Measurements from ENCODE around the gene GPR180.
"Not testable (repeated sequence)": the region's sequence is repeated elsewhere in the genome, so short reads cannot be mapped to it uniquely, and the experiment has no call there.

Gene GPR180

DNA sequence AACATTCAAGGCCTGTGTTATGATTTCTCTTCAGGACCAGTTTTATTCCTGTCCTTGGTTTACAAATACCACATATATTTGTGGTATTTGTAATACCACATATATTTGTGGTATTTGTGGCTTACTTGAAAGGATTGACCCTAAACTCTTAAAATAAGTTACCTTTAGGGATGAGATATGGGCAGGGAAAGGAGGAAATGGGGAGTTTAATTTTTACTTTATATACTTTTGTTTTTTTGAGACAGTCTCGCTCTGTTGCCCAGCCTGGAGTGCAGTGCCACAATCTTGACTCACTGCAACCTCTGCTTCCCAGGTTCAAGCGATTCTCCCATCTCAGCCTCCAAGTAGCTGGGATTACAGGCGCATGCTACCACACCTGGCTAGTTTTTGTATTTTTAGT is 3.4 kb upstream of the GPR180 start:
- no peak for DNase-seq

DNA sequence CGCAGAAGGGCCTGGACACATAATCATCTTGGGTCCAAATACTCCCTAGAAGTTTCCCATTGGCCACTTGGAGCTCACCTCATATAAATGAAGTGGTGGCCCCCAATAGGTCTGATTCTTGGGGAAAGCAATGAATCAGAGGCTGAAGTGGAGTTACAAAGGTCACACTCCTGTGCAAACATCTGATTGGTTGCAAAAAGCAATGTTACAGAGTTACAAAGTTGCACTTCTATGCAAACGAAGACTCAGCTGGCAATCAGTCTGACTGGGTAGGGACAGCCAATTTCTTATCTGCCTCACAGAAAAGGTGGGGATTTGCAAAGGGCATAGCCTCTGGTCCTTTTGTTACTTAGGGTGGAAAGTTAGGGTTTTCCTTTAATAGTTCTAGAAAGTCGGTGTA is 1.8 kb upstream of the GPR180 start:
- no peak for DNase-seq

DNA sequence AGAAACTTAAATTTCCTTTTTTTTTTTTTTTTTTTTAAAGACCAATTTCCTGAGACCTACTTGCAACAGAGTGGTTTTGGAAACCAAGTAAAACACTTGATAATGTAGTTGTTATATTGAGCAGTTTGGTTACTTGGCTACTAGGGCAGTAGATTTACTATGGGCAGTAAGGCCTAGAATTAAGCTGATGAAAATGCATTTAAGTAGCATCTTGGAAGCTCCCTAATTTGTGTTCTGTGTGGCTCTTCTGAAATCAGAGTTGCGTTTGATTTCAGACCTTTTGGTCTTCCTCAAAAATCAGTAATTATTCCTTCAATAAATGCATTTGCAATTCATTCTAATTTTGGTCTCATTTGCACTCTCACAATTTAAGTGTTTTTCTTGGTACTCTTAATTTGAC is 810 bp downstream of the GPR180 start:
- DNase-seq = no peak

DNA sequence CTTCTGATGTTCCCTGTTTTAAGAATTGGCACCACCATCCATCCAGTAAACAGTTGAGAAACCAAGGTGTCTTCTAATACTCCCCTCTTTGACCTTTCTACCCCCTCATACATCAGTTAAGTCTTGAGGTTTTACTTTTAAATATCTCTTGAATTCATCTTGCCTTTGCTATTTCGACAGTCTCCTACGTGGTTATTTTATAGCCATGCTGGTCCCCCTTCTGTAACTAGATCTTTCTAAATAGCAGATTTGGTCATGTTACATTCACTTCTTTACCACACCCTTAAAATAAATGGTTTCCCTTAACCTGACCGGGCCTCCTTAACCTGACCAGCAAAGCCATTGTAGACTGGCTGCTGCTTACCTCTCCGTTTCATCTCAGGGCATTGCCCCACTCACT is 5.4 kb downstream of the GPR180 start:
- no peak for DNase-seq

DNA sequence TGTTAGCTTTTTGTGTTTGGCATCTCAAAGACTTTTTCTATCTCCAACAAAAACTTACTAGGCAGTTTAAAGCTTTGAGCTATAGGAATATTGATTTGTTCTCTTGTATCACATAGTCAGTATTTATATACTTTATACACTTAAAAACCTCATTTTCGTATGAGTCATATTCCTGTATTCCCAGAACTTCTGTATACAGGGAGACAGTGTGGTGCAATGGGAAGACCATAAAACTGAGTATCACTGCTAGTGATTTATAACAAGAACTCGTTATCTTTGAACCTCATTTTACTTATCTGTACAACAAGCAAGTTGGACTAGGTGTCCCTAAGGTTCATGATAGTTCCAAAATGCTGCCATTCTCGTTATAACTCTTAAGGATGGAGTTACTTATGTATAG is 6.3 kb downstream of the GPR180 start:
- no peak for DNase-seq

DNA sequence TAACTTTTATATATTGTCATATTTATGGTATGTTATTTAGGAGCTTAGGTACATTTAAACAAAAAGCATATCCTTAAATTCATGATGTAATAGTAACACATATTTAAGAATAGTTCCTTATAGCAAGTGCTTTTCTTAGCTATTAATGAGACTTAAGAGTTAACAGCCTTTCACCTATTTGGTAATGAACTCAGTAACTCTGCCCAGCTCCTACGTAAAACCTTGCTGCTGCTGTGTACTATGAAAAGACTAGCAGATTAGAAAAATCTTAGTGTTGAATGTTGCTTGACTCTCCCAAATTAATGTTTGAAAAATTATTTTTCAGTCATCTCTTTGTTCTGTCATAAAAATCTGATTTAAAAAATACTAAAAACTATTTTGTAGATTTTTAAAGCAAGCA is 6.9 kb downstream of the GPR180 start:
- no peak for DNase-seq

DNA sequence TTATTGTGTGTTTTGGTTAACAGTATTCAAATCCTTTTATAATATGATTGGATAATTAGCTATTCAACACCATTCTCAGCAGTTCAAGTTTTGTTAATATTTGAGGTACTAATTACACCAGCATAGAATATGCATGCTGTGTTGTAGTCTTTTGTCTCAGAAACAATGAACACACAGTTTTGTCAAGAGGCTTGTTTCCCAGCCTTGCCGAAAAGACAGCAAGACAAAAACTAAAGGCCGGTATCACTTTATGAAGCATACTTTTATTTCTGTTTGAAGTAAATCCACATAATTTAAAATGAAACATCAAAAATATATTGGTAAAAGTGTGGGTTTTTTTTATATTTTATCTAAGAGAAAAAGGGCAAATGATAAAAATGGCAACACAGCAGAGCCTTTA is 7.5 kb downstream of the GPR180 start:
- DNase-seq = no peak

DNA sequence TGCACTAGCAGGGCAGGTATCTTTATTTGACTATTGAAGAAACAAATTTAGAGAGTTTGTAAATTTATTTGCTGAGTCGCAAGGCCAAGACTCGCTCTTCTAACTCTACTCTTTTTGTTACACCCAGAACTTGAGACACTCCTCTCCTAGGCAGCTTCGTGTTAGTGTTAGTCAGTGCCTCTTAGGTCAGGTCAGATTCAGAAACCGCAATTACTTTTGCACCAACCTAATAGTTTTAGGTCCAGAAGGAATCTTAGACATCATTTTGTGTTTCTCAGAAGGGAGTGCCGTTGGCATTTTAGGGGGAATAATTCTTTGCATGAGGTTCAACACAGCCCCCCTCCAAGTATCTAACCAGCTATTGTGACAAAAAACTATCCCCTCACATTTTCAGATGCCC is 8.8 kb downstream of the GPR180 start:
- no peak for DNase-seq

DNA sequence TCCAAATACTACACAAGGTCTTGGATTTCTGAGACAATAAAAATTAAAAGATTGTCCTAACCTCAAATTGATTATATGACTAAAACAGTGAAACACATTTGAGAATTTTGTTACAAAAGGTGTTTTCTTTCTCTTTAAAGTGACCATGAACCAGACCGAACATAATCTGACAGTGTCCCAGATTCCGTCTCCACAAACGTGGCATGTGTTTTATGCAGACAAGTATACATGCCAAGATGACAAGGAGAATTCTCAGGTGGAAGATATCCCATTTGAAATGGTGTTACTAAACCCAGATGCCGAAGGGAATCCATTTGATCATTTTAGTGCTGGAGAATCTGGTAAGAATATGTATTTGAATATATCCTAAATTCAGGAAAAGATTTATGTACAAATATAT is 10.4 kb downstream of the GPR180 start:
- no peak for DNase-seq

DNA sequence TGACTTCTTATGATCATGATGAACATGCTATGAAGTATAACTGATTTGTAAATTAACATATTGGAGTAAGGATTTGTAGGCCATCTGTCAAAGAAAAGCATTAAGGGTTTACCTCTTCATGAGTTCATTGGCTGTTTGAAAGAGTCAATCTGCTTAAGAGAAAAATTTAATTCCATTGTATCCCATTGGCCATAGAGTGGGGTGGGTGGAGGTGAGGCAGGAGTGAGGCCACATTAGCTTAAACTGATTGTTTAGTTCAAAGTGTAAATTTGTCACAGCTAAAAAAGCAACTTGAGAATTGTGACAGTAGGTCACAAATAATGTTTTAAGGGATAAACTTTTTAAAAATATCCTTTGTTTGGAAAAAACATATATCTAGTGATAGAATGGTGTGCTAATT is 11.4 kb downstream of the GPR180 start:
- no peak for DNase-seq

DNA sequence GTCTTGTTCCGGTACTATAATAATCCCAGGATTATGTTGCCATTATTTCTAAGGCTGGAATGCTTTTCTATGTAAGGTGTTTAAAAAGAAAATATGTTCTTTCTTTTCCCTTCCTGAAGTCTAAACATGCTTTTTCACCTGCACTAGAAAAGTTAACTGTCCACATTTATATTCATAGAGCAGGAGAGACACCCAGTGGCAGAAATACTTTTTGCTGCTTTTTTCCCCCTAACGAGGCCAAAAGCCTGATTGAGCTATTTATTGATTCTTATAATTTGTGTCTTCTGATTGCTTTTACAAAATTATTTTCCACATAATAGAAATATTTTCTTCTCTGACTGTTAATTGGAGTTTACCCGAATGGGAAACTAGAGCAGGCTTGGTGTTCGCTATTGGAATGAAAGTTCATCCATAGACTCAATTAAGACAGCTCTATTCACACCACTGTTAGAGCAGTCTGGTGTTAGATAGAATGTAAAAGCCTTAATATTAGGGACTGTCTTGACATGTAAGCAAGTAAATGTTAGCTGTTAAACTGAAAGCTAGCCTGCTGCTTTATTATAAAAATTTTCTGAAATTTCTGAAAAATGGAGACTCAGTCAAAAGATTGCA is 15.8 kb downstream of the GPR180 start:
- DNase-seq = peak; percentile 58

DNA sequence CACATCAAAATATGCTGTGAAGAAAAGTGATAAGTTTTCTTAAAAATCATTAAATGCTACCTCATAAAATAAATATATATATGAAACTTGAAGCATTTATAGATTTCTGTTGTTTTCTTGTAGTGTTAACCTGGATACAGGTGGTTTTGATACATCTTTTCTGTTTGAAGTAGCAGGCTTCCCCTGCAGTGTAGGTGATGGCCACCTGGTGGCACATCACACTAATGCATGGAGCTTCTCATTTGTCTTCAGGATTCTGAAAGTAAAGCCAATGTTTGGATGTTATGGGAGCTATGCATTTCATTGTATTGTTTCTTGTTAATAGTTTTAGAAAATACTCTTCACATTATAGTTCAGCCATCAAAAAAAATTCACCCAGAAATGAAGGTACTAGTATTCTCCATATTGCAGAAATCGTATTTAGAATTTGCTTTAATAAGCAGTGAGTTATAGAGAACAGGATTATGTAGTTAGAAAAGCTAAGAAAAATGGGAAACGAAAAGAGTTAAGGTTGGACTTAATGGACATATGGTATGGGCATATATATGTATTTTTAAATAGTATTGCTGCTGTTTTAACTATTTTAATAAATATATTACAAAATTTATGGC is 18.7 kb downstream of the GPR180 start:
- peak; percentile 12 for DNase-seq

DNA sequence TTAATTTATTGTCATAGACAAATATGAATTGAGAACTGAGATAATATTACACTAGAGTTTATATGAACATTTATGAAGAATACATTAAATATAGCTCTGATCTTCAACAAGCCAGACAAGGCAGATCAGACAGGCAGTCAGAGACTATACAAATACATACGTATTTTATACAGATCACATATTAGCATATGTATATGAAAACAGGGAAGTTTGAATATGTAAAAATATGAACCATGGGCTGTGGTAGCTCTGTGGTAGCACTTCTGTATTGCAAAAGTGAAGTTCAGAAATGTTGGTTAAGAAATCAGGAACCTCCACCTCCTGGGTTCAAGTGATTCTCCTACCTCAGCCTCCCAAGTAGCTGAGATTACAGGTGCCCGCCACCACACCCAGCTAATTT is 20.7 kb downstream of the GPR180 start:
- no peak for DNase-seq

DNA sequence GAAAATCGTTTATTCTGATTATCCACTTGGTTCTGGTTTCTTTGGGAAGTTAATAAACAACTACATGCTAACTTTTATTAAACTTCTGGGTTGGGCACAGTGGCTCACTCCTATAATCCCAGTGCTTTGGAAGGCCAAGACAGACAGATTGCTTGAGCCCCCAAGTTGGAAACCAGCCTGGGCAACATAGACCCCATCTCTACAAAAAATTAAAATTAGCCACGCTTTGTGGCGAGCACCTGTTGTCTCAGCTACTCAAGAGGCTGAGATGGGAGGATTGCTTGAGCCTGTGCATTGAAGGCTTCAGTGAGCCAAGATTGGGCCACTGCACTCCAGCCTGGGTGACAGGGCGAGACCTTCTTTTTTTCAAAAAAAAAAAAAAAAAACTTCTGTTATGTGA is 21.7 kb downstream of the GPR180 start:
- no peak for DNase-seq

DNA sequence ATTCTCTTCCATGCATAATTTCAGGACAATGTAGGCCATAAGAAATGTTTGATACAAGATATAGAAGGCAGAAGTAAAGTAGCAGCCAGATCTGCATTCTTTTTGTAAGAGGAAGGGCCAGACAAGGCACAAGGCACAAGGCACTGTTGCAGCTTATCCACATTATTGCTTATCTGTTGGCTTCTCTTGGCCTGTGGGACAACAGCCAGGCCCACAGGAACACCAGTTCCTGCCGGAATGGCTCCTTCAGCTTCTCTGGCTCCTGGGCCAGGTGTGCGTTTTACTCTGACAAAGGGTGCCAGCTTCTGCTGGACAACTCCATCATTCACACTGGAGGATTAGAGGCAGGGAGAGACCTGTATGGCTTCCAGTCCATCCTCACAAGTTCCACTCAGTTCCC is 29.2 kb downstream of the GPR180 start:
- DNase-seq = no peak

DNA sequence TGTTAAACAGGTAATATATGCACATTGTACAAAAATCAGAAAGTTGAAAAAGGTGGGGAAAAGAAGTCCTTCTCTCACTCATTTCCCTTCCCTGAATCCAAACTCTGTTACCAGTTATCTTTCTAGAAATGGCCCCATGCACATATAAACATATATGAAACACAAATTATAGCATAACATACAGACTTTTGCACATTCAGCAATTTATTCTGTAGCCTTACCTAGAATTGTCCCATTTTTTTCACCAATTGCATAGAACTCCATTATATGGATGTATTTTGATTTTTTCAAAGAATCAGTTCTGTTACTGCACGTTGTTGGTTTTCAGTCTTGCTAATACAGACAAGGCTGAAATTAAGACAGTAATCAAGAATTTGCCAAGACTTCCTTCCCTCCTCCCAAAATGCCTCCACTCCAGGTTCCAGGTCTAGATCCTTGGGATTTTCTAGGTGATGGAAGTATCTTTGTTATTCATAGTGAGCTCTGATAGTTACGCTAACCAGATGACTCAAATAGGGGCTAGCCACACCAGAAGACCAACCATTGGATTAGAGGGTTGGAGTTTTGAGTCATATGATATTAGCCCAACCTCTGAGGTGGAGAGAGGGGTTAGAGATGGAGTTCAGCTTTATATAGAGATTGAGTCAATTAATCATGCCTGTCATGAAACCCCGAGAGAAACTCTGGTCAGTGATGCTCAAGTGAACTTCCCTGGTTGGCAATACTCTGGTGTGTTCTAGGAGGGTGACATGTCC is 30.7 kb downstream of the GPR180 start:
- DNase-seq = no peak

DNA sequence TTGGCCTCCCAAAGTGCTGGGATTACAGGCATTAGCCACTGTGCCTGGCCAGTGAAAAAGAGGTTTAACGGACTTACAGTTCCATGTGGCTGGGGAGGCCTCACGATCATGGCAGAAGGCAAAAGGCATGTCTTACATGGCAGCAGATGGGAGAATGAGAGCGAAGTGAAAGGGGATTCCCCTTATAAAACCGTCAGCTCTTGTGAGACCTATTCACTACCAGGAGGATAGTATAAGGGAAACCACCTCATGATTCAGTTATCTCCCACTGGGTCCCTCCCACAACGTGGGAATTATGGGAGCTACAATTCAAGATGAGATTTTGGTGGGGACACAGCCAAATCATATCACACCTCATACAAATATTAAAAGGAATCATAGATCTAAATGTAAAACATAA is 34.4 kb downstream of the GPR180 start:
- not testable (repeated sequence) for DNase-seq

DNA sequence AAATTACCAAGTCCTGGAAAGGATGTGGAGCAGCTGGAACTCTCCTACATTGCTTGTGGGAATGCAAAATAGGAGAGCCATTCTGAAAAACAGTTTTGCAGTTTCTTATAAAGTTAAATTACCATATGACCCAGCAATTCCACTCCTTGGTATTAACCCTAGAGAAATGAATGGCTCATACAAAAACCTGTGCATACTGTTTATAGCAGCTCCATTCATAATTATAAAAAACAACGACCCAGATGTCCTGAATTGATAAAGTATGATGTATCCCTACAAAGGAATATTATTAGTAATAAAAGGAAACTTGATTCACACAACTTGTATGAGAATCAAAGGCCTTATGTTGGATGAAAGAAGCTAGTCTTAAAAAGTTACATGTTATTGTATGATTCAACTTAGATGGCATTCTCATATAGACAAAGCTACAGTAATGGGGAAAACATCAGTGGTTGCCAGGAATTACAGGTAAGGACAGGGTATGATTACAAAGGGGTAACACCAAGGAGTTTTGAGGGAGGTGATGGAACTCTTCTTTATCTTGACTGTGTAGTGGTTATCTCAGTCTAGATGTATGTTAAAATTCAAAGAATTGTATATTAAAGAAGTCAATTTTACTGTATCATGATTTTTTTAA is 35.4 kb downstream of the GPR180 start:
- no peak for DNase-seq

DNA sequence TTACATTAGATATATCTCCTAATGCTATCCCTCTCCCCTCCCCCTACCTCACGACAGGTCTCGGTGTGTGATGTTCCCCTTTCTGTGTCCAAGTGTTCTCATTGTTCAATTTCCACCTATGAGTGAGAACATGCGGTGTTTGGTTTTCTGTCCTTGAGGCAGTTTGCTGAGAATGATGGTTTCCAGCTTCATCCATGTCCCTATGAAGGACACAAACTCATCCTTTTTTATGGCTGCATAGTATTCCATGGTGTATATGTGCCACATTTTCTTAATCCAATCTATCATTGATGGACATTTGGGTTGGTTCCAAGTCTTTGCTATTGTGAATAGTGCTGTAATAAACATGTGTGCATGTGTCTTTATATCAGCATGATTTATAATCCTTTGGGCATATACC is 36.0 kb downstream of the GPR180 start:
- DNase-seq = not testable (repeated sequence)

DNA sequence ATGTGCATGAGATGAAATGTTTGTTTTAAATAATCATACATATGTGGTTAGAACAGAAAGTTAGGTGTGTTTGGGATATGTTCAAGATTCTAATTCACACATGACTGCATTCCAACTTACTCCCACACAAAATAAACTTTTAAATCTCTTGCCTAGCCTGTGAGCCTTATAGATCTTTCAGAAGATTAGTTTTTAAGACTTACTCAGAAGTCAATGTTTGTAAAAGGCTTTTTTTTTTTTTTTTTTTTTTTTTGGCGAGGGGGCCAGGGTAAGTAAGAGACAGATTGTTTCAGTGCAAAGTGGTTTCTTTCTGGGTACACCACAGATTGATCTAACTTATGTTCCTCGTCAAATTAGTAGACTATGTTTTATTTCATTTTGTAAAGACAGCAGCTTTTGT is 39.1 kb downstream of the GPR180 start:
- DNase-seq = no peak

DNA sequence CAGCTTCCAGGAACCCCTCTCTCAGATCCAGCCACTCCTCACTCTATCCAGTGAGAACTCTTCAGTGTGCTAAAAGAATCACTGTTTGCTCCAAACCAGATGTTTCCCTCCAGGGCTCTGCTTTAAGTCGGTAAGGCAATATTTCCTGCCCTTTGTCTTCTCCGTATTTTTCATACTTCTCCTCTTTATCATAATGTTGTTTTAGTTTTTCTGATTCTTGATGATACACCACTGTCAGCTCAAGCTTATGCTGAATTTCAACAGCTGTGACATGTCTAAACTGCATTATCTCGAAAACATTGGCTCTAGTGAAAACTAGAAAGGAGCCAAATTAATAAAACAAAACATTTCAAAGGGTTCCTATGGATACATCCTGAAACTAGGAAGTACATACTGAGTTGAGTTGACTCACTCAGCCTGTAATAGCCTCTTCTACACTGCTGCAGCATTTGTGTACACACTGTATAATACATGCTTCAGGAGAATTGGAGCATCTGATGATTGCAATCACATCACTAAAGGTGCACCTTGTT is 39.8 kb downstream of the GPR180 start:
- DNase-seq = no peak

DNA sequence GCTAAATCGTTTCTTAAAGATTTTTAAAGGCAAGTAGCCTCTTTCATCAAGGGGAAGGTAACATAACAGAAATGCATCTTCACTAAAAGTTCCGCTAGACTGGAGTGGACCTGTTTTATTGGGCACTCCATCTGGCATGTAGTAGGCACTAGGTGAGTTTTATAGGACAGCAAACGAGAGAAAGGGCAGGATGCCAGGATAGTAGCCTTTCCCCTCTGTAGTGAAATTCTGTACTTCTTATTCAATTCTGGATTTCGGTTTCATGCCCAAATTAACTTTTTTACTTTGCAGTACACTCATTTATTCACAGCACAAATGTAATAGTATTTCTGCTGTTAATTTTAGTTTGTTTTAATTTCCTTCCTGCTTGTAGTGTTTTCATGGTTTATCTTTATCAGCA is 45.2 kb downstream of the GPR180 start:
- no peak for DNase-seq

DNA sequence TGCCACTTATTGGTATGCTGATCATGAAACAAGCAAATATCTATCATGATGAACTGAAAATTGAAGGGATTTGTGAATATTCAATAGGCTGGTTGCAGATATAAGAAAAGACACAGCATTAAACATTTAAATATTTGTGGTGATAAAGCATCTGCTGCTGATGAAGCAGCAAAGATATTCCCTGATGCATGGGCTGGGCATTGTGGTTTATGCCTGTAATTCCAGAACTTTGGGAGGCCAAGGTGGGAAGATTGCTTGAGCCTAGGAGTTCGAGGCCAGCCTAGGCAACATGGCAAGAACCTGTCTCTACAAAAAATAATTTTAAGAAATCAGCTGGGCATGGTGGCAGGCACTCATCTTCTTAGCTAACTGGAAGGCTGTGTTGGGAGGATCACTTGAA is 54.5 kb downstream of the GPR180 start:
- DNase-seq = no peak

DNA sequence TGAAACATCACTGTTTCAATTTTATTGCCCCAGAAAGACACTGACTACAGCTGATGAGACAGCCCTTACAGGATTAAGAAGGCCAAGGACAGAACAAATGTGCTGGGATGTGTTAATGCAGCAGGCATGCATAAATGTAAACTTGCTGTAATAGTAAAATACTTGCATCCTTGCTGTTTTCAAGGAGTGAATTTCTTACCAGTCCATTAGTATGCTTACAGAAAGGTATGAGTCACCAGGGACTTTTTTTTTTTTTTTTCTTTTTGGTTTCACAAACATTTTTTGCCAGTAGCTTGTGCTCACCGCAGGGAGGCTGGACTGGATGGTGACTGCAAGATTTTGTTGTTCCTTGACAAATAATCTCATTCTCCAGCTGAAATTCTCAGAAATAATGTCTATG is 55.1 kb downstream of the GPR180 start:
- DNase-seq = no peak
